Stimulated activated CD8-positive, alpha-beta memory T cell treated with anti-CD3 and anti-CD28 coated beads, Interleukin-15, amount 100 ng/mL, for 24 hours (primary cell): ENCODE results near the gene SKAP2.

Experiments used
- DNase-seq: peaks from one replicate; pipeline ENCODE4 v3.0.0-alpha.2; 2020; ENCODE audit warnings: low read depth

SKAP2 gene

GRCh38 chr7:26664274-26664673 is 200.1 kb downstream of the SKAP2 start:
- no peak for DNase-seq

DNA sequence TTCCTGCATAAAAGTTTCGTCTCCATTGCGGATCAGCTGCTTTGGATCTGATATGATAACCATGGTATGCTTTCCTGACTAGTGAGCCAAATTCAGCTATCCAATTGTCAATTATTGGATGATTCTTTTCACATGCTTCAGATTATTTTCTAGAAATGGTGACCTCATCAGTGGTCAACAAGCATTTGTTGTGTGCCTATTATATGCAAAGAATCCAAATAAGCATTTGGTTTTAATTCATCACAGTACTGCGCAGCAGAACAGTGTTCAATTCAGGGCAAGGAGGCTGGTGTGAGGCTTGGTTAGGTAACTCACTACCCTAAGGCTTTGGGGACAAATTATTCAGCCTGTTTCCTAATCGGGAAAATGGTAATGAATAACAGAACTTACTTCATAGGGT is 200.5 kb downstream of the SKAP2 start:
- no peak for DNase-seq

- no peak for DNase-seq
These were observed 201.7 kb downstream of the SKAP2 start for GRCh38 chr7:26662646-26663045.

GRCh38 chr7:26659121-26659520 is 205.3 kb downstream of the SKAP2 start:
- no peak for DNase-seq

DNA sequence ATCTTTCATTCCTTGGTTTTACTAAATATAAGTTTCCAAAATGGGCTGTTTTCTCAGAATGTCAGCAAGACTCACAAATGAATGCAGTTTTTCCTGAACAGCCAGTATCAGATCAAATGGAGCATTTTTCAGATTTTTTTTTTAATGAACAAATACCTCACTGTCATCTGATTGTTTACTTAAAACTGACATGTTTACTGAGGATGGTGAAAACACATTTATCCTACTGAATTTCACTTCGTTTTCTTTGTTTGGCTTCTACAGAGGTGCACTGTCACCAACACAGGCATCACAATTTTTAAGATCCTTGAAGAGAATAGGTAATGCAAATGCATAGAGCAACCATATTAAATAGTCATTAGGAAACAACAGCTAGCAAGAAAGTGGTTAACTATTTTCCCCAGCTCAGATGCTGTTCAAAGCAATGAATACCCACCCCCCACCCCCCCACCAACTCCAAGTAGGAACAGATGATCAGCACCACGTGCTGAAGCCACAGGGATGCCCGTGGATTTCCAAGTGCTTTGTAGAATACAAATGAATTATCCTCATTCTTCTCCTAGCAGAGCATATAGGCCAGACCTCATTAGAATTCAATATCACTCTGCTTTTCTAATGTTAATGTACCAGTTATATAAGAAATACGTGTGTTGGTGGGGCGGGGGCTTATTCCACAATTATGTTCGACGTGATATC is 205.9 kb downstream of the SKAP2 start:
- no peak for DNase-seq

DNA sequence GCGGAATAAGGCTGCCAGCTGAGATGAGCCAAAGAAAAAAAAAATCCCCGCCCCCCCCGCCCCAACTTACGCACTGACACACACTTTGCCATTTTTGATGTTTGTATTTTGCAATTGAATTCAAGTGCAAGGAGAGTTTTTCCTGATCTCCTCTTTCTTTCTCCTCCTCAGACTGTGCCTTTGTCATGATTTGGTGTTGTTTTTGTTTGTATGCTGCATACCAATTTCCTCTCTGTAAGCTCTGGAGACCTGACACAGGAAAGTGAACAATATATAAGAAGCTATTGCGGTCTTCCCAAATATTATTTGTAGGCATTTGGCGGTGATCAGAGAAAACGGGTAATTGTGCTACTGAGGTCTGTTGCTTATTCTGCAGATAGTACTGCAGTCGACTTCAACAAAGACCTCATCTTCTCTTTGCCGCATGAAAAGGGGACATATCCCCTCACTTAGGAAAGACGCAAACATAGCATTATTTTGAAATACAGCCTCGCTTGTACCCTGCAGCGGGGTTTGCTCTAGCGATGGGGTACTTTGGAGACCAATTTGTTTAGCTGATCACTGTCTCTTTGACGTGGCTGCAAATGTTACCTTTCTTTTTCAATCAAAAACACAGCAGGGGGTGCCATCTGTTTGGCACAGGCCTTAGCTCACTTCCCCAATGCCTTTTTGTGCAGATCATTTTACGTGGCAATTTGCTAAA is 206.6 kb downstream of the SKAP2 start:
- no peak for DNase-seq

GRCh38 chr7:26657206-26657641 is 207.2 kb downstream of the SKAP2 start:
- DNase-seq: no peak

DNA sequence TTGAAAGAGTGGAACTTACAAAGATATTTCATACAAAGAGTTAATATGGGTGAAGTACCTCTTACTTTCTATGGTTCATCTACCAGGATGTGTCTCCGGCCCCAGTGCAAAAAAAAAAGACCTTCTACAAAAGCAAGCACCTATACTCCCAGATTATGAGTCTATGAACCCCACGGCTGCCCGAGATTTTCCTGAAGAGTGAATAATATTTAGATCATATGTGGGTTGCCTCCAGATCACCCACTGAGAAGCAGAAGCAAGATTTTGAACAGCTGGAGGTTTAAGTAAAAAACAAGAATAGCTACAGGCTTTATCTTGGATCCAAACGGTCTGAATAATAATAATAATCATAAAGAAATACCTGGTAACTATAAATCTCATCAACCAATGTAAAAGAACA is 207.7 kb downstream of the SKAP2 start:
- DNase-seq: no peak

- DNase-seq: no peak
These were observed 208.6 kb downstream of the SKAP2 start for GRCh38 chr7:26655781-26656180.

DNA sequence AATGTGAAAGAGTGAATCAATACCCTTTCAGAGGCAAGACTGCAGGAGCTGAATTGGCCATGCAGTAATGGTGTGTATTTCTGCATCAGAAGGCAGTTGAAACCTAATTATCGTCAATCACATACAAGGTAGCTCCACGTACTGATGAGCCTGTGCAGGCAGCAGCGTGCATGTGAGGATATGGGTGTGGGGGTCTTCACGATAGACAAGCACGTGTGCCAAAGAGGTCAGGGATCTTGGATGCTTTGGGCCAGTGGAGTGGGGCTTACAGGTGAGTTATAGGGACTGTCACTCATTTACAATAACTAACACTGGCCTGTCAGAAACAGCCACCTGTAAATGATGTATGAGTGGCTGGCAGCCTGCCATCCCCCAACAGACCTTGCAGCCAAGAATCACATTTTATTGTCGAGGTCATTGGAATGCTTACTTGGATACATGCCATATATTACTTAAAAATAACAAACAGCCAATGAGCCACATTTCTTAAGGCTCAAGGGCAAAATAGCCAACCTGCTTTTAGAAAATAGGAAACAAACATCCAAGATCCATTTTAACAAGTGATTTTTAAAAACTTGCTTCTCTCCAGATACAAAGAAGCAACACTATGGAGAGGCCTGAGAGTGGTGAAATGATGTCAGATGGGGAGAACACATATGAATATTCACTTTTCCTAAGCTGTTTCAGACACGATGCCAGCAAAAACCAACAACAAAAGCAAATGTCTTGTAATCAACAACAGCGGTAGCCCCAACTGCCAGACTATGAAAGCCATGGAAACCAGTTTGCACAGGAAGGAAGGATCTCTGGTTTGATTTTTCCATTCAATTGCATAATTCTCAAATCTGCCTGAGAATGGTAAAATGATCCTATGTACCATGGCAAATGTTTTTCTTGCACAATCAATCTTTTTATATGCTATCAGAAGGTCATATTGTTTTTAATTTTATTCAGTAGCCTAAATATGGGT is 210.7 kb downstream of the SKAP2 start:
- DNase-seq: no peak

- DNase-seq: no peak
These were observed 211.8 kb downstream of the SKAP2 start for GRCh38 chr7:26652401-26653100.

DNA sequence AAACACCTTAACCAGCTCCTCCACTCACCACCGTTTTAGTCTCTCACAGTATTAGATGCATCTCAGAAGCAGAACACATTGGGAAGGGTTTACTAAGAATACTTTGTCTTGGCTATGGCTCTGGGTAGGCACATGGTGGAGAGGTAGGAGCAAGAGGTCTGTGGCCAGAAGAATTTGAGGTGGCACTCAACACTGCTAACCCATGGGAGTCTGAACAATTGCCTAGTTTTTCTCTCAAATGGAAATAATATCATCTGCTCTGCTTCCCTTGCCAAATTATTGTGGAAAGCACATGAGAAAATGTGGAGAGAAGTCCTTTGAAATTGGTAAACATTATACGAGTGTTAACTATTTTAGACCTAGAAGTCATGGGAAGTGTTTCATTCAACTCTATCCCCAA is 214.3 kb downstream of the SKAP2 start:
- no peak for DNase-seq

DNA sequence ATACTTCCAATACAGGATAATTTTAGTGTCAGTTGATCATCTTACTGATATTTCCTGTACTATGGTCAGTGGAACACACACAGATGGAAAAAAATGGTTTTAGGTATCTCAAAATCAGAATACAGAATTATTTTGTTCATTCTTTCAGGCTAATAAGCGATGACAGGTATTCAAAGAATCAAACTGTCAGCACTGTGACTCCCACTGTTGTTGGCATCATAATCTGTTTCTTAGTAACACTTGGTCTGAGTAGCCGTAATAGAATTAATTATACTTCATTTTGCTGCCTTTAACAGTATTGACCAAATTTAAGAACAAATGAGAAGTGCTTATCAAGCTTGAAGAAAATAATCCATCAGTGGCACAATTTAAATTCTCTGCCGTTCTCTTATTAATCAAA is 215.0 kb downstream of the SKAP2 start:
- DNase-seq: no peak

DNA sequence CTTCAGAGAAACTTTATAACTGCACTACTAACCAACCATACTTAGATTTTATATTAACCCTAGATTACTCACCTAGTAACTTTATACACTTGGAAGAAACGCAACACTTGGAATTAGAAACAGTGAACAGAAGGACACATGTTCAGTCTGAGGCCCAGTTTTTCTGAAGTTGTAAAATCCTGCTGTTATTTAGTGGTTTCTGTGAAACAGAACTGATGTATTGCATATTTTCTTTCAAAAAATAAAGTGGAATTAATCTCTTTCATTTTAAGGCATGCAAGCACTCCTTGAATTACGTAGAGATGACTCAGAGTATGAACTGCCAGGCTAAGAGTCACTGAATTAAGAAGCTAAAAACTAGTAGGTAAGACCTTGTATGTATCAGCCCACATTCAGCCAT is 215.8 kb downstream of the SKAP2 start:
- DNase-seq: no peak

GRCh38 chr7:26646336-26647048 is 217.9 kb downstream of the SKAP2 start:
- DNase-seq: no peak

GRCh38 chr7:26645121-26645520 is 219.3 kb downstream of the SKAP2 start:
- DNase-seq: no peak

DNA sequence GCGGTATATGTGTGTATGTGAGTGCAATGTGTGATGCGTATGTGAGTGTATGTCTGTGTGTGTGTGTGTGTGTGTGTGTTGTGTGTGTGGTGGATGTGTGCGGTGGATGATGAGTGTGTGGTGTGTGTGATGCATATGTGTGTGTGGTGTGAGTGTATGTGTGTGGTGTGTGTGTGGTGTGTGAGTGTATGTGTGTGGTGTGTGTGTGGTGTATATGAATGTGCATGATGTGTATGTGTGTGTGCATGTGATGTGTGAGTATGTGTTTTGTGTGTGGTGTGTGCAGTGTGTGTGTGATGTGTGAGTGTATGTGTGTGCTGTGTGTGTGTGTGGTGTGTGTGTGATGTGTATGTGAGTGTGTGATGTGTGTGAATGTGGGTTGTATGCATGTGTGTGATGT is 222.0 kb downstream of the SKAP2 start:
- no peak for DNase-seq

DNA sequence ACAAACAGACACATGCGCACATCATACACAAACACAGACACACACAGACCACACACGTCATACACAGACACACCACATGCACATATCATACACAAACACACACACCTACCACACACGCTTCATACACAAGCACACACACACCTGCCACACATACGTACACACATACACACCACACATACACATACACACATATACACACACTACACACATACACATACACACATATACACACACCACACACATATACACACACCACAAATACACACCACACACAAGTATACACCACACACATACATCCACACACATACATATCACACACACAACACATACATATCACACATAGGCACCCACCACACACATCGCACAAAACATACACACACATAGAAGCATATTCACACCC is 224.7 kb downstream of the SKAP2 start:
- no peak for DNase-seq

DNA sequence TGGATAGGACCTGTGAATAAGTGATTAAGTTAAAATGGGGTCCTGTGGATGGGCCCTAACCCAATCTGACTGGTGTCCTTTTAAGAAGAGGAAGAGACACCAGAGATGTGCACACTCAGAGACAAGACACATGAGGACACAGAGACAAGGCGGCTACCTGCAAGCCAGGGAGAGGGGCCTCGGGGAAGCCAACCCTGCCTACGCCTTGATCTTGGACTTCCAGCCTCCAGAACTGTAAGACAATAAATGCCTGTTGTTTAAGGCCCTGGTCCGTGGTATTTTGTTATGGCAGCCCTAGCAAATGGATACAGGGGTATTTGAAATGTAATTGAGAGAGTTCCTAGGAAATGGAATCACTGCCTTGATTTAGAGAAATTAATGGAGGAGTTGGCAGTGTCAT is 225.3 kb downstream of the SKAP2 start:
- no peak for DNase-seq

GRCh38 chr7:26638140-26638539 is 226.2 kb downstream of the SKAP2 start:
- DNase-seq: no peak

DNA sequence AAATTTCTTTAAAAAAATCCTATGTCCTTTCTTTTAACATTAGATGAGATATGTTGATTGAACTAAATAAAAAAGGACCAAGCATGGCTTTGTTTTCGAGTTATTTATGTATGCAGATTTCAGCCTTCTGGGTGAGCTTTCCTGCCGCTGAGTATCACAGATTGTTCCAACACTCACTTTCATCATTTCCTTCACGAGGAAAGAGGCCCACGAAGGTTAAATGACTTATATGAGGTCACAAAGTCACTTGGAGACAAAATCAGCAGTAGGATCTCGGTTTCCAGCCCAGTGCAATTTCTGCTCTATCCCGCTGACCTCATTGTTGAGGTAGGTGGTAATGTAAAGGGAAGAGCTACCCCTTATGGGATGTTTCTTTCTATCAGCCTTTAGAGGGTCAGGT is 226.8 kb downstream of the SKAP2 start:
- no peak for DNase-seq
